Tibial artery (tissue), 4 donors: Measurements from ENCODE around the gene MAML2.

ENCODE experiments used
- DNase-seq, 2 donors: peaks; one replicate each; pipeline ENCODE4 v3.0.0-alpha.2; 2019
- H3K27ac ChIP-seq, 2 donors: fragments of 200-600 bp; sonication (generic) in 1 of 2; 1 replicate in 1 of 2; 2 replicates in 1 of 2; pipeline ENCODE4 v1.5.1; 2018 to 2019; ENCODE audit warnings: mild to moderate bottlenecking in 1 of 2
- H3K27me3 ChIP-seq, 2 donors: fragments of 200-600 bp; sonication (generic) in 1 of 2; one replicate each; pipeline versions ENCODE4 v1.5.1 to v1.6.0; 2016 to 2019
- H3K36me3 ChIP-seq, 3 donors: fragments of 200-600 bp; sonication (generic) in 2 of 3; one replicate each; pipeline ENCODE4 v1.5.1; 2016 to 2019; ENCODE audit warnings: mild to moderate bottlenecking in 2 of 3
- H3K4me1 ChIP-seq, 4 donors: fragments of 200-600 bp; sonication (generic) in 2 of 4; 1 replicate in 3 of 4; 2 replicates in 1 of 4; pipeline ENCODE4 v1.5.1; 2016 to 2019
- H3K4me3 ChIP-seq, 2 donors: fragments of 200-600 bp; sonication (generic) in 1 of 2; 1 replicate in 1 of 2; 2 replicates in 1 of 2; pipeline ENCODE4 v1.5.1; 2018 to 2019; ENCODE audit warnings: mild to moderate bottlenecking in 2 of 2
- H3K9me3 ChIP-seq, 3 donors: fragments of 200-600 bp; sonication (generic) in 1 of 3; one replicate each; pipeline ENCODE4 v1.5.1; 2016 to 2019
- CTCF ChIP-seq, 2 experiments: fragments of 200-600 bp in 1 of 2; fragments of 450-650 bp in 1 of 2; IDR thresholded peaks; one replicate each; pipeline ENCODE4 v1.5.1; 2017 to 2019; ENCODE audit warnings: antibody characterized with exemption in 2 of 2, mild to moderate bottlenecking in 1 of 2, moderate library complexity in 1 of 2
- intact Hi-C: fragments of 100-400 bp; cut with DNase I; formaldehyde crosslinking; loops from one replicate; pipeline ENCODE4 v1.15.0; 2023; ENCODE audit warnings: low total_unique reads

The MAML2 gene

GRCh38 chr11:96309016-96309642 is 33.9 kb downstream of the MAML2 start:
- H3K27ac ChIP-seq, result peak overlapping the region; percentile 3 to 71
- no peak for DNase-seq
- intact Hi-C loops, result loop anchor here (5.0 kb wide), 1 partner anchor 33 kb away; the partner anchor contains the start of gene MAML2
- H3K27me3 ChIP-seq, result no peaks in the 10 kb centered on the region
- H3K36me3 ChIP-seq, result no peaks in the 10 kb centered on the region
- H3K4me1 ChIP-seq, result peaks cover 0 to 88% (median 44%) of the 10 kb centered on the region in 4 donors
- no peak overlapping the region for H3K4me3 ChIP-seq
- no peaks in the 10 kb centered on the region for H3K9me3 ChIP-seq
- TF ChIP-seq CTCF (IDR thresholded peaks at IDR 0.05), result no peak

DNA sequence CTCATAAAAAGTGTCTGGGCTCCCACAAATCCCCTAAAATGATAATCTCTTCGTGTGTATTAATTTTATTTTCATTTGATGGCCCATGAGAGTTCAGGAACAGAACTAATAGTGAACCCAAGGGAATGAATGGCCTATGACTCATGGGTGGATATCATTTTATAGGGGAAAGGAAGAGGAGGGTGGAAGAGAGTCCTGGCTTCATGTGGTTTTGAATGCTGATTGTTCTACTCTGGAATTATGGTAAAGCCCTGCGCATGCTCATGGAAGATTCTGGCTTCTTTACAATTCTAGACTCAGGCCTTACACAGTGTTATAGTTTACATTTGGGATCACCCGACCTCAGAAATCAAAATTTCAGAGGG is 35.2 kb downstream of the MAML2 start:
- no peaks in the 10 kb centered on the region for H3K27me3 ChIP-seq
- no peaks in the 10 kb centered on the region for H3K36me3 ChIP-seq
- H3K4me3 ChIP-seq, result peak overlapping the region; percentile 37 to 42
- no peaks in the 10 kb centered on the region for H3K9me3 ChIP-seq
- peak overlapping the region; percentile 71 to 72 for H3K27ac ChIP-seq
- intact Hi-C loops, result loop anchor here (5.0 kb wide), 1 partner anchor 35 kb away; the partner anchor contains the start of gene MAML2
- DNase-seq, result no peak
- H3K4me1 ChIP-seq, result peaks cover 0 to 89% (median 46%) of the 10 kb centered on the region in 4 donors
- no peak for TF ChIP-seq CTCF (IDR thresholded peaks at IDR 0.05)

DNA sequence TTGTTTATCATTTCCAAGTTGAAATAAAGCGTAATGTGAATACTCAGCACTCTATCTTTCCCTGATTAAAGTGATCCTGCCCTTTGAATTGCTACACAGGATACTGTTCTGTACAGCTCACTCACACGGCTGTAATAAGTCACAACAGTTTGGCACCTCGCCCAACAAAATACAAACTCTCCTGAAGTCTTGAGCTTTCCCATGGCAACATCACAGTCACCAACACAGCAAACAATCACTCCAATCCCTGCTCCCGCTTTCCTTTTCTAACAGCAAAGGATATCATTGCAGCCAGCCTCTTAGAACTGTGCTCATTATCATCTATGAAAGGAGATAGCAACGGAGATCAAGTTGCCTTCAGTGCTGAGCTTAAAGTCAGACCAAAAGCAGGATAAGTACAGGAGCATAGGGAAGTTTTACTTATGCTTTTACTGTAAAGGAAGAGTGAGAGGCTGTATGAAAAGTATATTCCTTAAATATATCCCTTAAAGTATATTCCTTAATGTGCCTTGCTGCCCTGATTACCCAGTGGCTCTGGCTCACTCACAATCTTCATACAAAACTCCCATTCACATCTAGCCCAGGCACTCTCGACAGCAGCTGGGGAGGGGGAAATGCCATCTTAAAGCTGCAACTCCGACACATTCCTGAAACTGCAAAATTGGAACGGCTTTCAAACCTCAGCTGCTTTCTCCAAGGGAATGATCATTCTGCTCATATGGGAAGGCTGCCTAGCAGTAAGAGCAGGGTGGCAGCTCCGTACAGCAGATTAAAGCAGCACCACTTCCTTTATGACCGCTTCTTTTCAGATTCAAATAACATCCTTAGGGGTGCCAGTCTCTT is 35.8 kb downstream of the MAML2 start:
- peak; percentile 91 to 95 for DNase-seq
- Histone ChIP-seq H3K4me3 (peak overlapping the region; percentile 37 to 42), H3K27me3 (no peaks in the 10 kb centered on the region), H3K36me3 (no peaks in the 10 kb centered on the region), H3K4me1 (peaks cover 0 to 90% (median 51%) of the 10 kb centered on the region in 4 donors), H3K27ac (peak overlapping the region; percentile 71 to 72), H3K9me3 (no peaks in the 10 kb centered on the region)
- intact Hi-C loops, result loop anchor here (5.0 kb wide), 1 partner anchor 35 kb away; the partner anchor contains the start of gene MAML2
- no peak for TF ChIP-seq CTCF (IDR thresholded peaks at IDR 0.05)

- no peak for TF ChIP-seq CTCF (IDR thresholded peaks at IDR 0.05)
- Histone ChIP-seq H3K36me3 (no peaks in the 10 kb centered on the region), H3K4me3 (peak overlapping the region; percentile 21 to 42), H3K9me3 (no peaks in the 10 kb centered on the region), H3K4me1 (peaks cover 0 to 86% (median 49%) of the 10 kb centered on the region in 4 donors), H3K27ac (peak overlapping the region; percentile 71 to 72), H3K27me3 (no peaks in the 10 kb centered on the region)
- intact Hi-C loops, result loop anchor here (5.0 kb wide), 1 partner anchor 36 kb away; the partner anchor contains the start of gene MAML2
- DNase-seq, result no peak
Measured at GRCh38 chr11:96306600-96306932, 36.4 kb downstream of the MAML2 start.

- Histone ChIP-seq H3K27ac (peak overlapping the region; percentile 71 to 72), H3K36me3 (no peaks in the 10 kb centered on the region), H3K9me3 (no peaks in the 10 kb centered on the region), H3K4me1 (peaks cover 0 to 81% (median 46%) of the 10 kb centered on the region in 4 donors), H3K27me3 (no peaks in the 10 kb centered on the region), H3K4me3 (no peak overlapping the region)
- intact Hi-C loops, result loop anchor here (5.0 kb wide), 1 partner anchor 36 kb away; the partner anchor contains the start of gene MAML2
- no peak for DNase-seq
- TF ChIP-seq CTCF (IDR thresholded peaks at IDR 0.05), result no peak
Measured at GRCh38 chr11:96306071-96306470, 36.9 kb downstream of the MAML2 start.
